GM12801 (cell line): ENCODE results near the gene TRAPPC3L.

Experiments
- TF ChIP-seq, protein P1 (sequence below): IDR thresholded peaks from one replicate; pipeline ENCODE4 v1.5.1; 2011; ENCODE audit warnings: control low read depth; ENCODE audit not compliant: insufficient read length; ENCODE audit errors: extremely low read depth

Gene TRAPPC3L

DNA sequence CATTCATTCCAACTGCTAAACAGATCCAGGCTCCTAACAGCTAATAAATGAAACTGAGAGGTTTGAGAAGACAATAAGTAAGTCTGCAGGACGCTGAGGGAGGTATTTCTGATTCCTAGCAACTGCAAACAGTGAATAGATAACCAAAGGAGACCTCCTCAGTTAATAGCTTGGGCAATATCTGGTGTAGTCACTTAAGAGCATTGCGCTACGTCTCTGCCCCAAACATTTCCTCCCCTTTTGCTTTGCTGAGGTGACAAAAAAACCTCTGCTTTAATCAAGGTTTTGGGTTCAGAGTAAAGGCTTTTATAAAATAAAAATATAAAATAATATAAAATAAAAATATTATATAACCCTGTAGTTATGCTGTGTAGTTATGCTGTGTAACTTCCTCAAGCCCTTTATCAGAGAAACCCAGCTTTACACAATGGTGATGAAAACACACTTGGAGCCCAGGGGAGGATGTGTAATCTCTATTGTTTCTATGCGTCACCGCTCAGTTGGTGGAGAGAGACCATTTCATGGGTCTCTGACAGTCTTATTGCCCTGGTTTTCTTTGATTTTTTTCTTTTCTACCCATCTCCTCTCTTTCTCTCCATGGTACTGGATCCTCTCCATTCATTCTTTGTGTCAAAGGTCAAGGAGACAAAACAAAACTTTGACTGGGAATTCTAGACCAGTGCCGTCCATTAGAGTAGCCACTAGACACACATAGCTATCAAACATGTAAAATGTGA, 53.0 kb downstream of the TRAPPC3L start:
- TF ChIP-seq, protein P1, sequence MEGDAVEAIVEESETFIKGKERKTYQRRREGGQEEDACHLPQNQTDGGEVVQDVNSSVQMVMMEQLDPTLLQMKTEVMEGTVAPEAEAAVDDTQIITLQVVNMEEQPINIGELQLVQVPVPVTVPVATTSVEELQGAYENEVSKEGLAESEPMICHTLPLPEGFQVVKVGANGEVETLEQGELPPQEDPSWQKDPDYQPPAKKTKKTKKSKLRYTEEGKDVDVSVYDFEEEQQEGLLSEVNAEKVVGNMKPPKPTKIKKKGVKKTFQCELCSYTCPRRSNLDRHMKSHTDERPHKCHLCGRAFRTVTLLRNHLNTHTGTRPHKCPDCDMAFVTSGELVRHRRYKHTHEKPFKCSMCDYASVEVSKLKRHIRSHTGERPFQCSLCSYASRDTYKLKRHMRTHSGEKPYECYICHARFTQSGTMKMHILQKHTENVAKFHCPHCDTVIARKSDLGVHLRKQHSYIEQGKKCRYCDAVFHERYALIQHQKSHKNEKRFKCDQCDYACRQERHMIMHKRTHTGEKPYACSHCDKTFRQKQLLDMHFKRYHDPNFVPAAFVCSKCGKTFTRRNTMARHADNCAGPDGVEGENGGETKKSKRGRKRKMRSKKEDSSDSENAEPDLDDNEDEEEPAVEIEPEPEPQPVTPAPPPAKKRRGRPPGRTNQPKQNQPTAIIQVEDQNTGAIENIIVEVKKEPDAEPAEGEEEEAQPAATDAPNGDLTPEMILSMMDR, result no peak

DNA sequence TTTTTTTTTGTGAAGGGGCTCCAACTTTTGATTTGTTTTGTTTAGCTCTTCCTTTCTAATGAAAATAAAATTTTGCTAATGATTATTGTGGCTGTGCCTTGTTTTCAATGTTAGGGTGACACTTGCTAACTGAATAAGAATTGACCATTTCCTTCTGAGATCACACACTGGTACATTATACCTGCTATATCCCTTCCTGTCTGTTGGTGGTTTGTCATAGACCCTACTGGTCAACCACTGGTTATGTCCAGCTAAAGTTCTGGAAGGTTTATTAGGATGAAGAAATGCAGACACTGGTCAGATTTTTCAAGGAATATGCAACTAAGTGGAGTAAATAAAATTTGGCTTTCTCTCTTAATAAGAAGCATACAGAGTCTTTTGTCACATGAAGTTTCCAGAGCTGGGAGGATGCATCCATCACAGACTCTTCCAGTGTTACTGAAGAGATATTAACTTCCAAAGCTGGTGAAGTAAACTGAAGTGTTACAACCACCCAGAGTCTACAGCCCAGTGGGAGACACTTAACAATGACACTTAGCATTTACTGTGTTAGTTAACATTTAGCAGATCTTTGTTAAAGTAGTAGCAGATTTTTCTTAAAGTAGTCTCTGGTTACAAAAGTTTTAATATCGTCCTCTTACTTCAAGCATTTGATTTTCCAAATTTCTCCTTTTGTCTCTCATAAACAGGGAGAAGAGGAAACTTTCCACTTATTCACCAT, 53.7 kb downstream of the TRAPPC3L start:
- TF ChIP-seq, protein P1, result no peak

DNA sequence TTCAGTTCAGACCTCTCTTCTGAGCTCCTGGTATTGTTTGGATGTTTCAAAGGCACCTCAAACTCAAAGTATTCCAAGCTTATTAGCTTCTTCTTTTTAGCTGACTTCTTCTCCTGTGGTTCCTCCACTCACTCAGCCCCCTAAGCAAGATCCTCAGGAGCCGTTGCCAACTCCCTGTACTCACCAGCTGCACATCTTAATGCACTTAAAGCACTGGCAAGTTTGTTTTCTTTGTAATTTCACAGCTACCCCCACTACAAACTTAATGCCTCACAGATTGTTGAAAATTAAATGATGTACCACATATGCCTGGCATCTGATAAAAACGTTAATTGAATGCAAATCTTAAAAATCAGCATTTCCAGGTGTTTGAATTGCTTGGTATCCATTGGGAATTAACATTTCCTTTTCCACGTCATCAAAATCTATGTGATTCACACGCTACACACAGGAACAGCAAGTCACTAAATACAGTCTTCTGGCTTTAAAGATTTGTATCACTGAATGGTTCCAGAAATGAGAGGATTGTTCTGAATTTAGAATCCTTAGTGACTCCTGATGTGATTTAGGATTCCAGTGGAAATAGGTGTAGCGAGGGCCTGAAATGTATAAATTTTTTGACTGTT, 59.8 kb downstream of the TRAPPC3L start:
- TF ChIP-seq, protein P1, result no peak

DNA sequence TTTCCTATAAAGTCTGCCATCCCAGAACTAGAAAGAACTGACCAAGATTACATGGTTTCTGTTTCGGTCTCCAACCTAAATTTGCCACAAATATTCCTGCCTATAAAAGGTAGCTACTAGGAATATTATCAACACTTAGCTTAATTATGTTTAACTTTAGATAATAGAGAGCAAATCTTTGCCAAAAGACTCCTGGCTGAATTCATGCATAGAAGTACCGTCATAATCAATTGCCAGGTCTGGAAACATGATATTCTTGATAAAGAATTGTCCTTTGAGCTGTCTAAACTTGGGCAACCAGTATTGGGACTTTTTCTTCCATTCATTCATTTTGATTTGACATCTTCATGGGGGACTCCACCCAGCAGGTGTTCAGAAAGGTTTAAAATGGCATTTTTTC, 61.9 kb downstream of the TRAPPC3L start:
- TF ChIP-seq, protein P1, result no peak

DNA sequence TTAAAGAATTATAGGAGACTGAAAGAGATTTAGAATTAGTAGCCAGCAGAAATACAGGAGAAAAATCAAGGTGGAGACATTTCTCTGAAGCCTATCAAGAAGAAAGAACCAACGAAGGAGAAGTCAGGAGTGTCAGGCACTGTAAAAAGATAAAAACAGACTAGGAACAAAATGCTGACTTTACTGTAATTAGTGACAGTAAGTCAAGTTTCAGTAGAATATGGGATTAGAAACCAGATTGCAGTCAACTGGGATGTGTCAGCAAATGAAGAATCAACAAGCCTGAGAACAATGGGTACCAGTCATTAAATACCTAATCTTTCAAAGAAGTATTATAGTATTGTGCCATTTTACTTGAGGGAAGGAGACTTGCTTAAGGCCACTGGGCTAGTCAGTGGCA, 62.7 kb downstream of the TRAPPC3L start:
- TF ChIP-seq, protein P1, result no peak

DNA sequence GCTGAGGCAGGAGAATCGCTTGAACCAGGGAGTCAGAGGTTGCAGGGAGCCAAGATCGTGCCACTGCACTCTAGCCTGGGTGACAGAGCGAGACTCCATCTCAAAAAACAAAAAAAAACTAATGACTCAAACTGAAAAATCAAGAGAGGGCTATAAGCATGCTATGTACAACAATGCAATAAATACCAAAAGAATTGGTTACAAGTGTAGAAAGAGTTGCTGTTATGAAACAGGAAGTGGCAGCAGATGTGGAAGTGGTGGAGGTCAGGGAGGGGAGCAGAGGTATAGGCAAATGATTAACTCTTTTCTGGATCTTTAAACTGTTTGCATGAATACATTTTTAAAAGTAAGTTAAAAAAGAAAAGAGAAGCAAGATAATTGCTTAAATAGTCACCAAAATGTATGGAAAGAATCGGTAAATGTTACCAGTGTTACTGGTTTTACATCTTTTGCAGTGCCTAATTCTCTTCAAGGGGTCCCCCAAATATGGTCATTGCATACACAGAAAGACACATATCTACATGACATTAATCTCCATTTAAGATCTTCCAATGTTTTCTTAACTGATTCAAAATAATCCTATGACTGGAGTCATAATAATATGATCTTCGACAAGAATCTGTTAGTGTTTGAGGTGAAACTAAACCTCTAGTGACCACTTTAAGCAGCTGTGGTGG, 69.3 kb downstream of the TRAPPC3L start:
- TF ChIP-seq, protein P1, result no peak

DNA sequence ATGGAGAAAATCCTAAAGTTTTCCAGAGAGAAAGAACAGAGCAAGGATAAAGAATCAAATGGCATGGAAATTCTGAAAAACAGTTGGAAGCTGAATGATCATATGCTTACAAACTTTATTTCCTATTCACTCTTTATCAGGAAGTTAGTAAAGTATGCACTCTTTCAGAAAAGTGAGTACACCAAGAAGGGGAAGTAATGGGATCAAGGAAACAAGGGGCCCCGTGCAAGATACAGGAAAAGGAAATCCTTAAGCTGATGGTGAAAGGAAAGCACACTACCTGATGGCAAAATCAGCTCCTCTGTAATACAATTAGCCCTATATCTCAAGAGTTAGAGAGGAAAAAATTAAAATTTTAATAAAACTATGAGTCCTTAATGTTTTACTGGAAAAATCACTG, 70.3 kb downstream of the TRAPPC3L start:
- TF ChIP-seq, protein P1, result no peak
